Fibroblast of skin of abdomen (primary cell): ENCODE results near the gene C10orf90.
"Not testable (repeated sequence)": the region's sequence is repeated elsewhere in the genome, so short reads cannot be mapped to it uniquely, and the experiment has no call there.

ENCODE experiments used
- DNase-seq: peaks from one replicate; pipeline ENCODE4 v3.0.0-alpha.2; 2013

Gene C10orf90

GRCh38 chr10:126390324-126390723, 280.2 kb downstream of the C10orf90 start:
- no peak for DNase-seq

GRCh38 chr10:126387931-126388911, 282.3 kb downstream of the C10orf90 start, which contains the start of gene ADAM12:
Gene ADAM12 (minus strand): TSS chr10:126388477. CDS start chr10:126388145, 332 bp downstream.
- peak; percentile 72 for DNase-seq

- DNase-seq = peak; percentile 81
Observed at GRCh38 chr10:126387041-126387921, 283.2 kb downstream of the C10orf90 start.

- DNase-seq = peak; percentile 92
Observed at GRCh38 chr10:126384269-126384873, 286.1 kb downstream of the C10orf90 start.

- DNase-seq = peak; percentile 45
Observed at GRCh38 chr10:126380352-126381076, 290.0 kb downstream of the C10orf90 start.

GRCh38 chr10:126379166-126379565, 291.3 kb downstream of the C10orf90 start:
- not testable (repeated sequence) for DNase-seq

- peak; percentile 49 for DNase-seq
Observed at GRCh38 chr10:126376956-126377355, 293.5 kb downstream of the C10orf90 start.

- no peak for DNase-seq
Observed at GRCh38 chr10:126375926-126376554, 294.5 kb downstream of the C10orf90 start.

- DNase-seq = no peak
Observed at GRCh38 chr10:126375299-126375698, 295.2 kb downstream of the C10orf90 start.
